ENCODE data around the gene ZFYVE1. TPM values are rescaled to one million over a fixed set of nuclear protein-coding genes. Genes with fewer than 3 reads are reported as not detected.
A peak's percentile ranks its signal among the peaks of the same experiment; 100 is the strongest.
"Not testable (repeated sequence)": the region's sequence is repeated elsewhere in the genome, so short reads cannot be mapped to it uniquely, and the experiment has no call there.

The ZFYVE1 gene
- total RNA-seq, 1 donor from 2014 or later: 50.6 TPM

GRCh38 chr14:73057944-73058223, 31.0 kb upstream of the ZFYVE1 start:
- Mint-ChIP-seq H3K4me1 (ENCODE audit: unreplicated experiment) (peaks cover 18% of the 10 kb centered on the region), H3K27ac (ENCODE audit: unreplicated experiment) (no peak overlapping the region), H3K36me3 (ENCODE audit: low read depth, unreplicated experiment) (peaks cover 7% of the 10 kb centered on the region), H3K4me3 (ENCODE audit: unreplicated experiment) (no peak overlapping the region), H3K27me3 (ENCODE audit: unreplicated experiment) (peaks cover 3% of the 10 kb centered on the region), H3K9me3 (ENCODE audit: unreplicated experiment) (no peaks in the 10 kb centered on the region)
- no peak for DNase-seq (ENCODE audit: low spot score)
- TF ChIP-seq CTCF (IDR thresholded peaks at IDR 0.05; ENCODE audit: unreplicated experiment): no peak

GRCh38 chr14:73055251-73055650, 28.3 kb upstream of the ZFYVE1 start:
- no peak overlapping the region for H3K27ac Mint-ChIP-seq (ENCODE audit: unreplicated experiment)
- H3K4me1 Mint-ChIP-seq (ENCODE audit: unreplicated experiment): peaks cover 11% of the 10 kb centered on the region
- peaks cover 3% of the 10 kb centered on the region for H3K27me3 Mint-ChIP-seq (ENCODE audit: unreplicated experiment)
- TF ChIP-seq CTCF (IDR thresholded peaks at IDR 0.05; ENCODE audit: unreplicated experiment): no peak
- no peaks in the 10 kb centered on the region for H3K9me3 Mint-ChIP-seq (ENCODE audit: unreplicated experiment)
- no peaks in the 10 kb centered on the region for H3K36me3 Mint-ChIP-seq (ENCODE audit: low read depth, unreplicated experiment)
- DNase-seq (ENCODE audit: low spot score): no peak
- H3K4me3 Mint-ChIP-seq (ENCODE audit: unreplicated experiment): no peak overlapping the region

GRCh38 chr14:73049428-73049827, 22.5 kb upstream of the ZFYVE1 start:
- Mint-ChIP-seq H3K36me3 (ENCODE audit: low read depth, unreplicated experiment) (no peaks in the 10 kb centered on the region), H3K9me3 (ENCODE audit: unreplicated experiment) (no peaks in the 10 kb centered on the region), H3K4me3 (ENCODE audit: unreplicated experiment) (no peak overlapping the region), H3K27me3 (ENCODE audit: unreplicated experiment) (no peaks in the 10 kb centered on the region), H3K4me1 (ENCODE audit: unreplicated experiment) (no peaks in the 10 kb centered on the region), H3K27ac (ENCODE audit: unreplicated experiment) (no peak overlapping the region)
- TF ChIP-seq CTCF (IDR thresholded peaks at IDR 0.05; ENCODE audit: unreplicated experiment): no peak
- no peak for DNase-seq (ENCODE audit: low spot score)

GRCh38 chr14:73047808-73048207, 20.9 kb upstream of the ZFYVE1 start:
- Mint-ChIP-seq H3K4me3 (ENCODE audit: unreplicated experiment) (no peak overlapping the region), H3K36me3 (ENCODE audit: low read depth, unreplicated experiment) (no peaks in the 10 kb centered on the region), H3K9me3 (ENCODE audit: unreplicated experiment) (no peaks in the 10 kb centered on the region), H3K27me3 (ENCODE audit: unreplicated experiment) (no peaks in the 10 kb centered on the region), H3K27ac (ENCODE audit: unreplicated experiment) (no peak overlapping the region), H3K4me1 (ENCODE audit: unreplicated experiment) (no peaks in the 10 kb centered on the region)
- no peak for TF ChIP-seq CTCF (IDR thresholded peaks at IDR 0.05; ENCODE audit: unreplicated experiment)
- no peak for DNase-seq (ENCODE audit: low spot score)

GRCh38 chr14:73036706-73037450, 10.0 kb upstream of the ZFYVE1 start:
- not testable (repeated sequence) for H3K36me3 Mint-ChIP-seq (ENCODE audit: low read depth, unreplicated experiment); H3K27ac Mint-ChIP-seq (ENCODE audit: unreplicated experiment); H3K9me3 Mint-ChIP-seq (ENCODE audit: unreplicated experiment); H3K4me1 Mint-ChIP-seq (ENCODE audit: unreplicated experiment); H3K4me3 Mint-ChIP-seq (ENCODE audit: unreplicated experiment); DNase-seq (ENCODE audit: low spot score); H3K27me3 Mint-ChIP-seq (ENCODE audit: unreplicated experiment)
- peak; percentile 13 for TF ChIP-seq CTCF (IDR thresholded peaks at IDR 0.05; ENCODE audit: unreplicated experiment)

Data from endothelial cell (in vitro differentiated cells).